Kasumi-1 (cell line): ENCODE results near the gene SLK.
A peak's percentile ranks its signal among the peaks of the same experiment; 100 is the strongest.

Experiments
- DNase-seq, 2 experiments: peaks; one replicate each; lab custom pipeline; 2025; lab: John Stamatoyannopoulos, UW

The SLK gene

GRCh38 chr10:103966671-103967447 is at the start of gene SLK:
Gene SLK (plus strand): TSS chr10:103967140. CDS start chr10:103967746, 606 bp downstream.
- DNase-seq: peak; percentile 85 to 87

DNA sequence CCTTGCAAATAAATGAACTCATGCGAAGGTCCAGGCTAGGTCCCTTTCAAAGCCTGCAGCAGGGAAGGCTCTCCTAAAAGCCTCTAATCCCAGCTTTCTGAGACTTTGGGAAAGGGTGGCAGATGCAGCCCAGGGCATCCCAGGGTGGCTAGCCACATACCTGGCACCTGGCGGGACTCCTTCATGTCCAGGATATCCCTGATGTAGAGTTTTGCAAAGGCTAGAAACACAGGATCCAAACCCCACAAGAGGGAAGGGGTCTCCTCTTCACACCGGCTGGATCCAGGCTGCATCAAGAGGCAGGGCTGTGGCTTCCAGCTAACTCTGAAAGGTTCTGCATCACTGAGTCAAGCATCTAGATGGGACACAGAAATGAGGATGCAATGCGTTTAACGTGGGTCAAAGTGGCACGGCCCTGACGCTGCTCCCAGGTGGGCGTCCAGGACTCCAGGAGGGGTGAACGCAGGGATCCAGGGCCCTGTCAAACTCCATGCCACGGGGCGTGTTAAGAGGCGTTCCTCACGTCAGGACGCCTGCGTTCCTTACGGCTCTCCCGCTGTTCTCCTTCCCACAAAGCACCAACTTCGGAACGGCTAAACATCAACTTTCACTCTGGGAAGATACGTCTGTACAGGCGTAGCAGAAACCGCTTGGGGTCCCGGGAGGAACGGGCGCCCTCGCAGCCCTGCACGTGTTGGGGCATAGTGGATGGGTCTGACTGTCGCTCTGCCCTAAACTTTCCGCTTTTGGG is 49.5 kb upstream of the SLK start:
- DNase-seq: peak; percentile 77 to 85

DNA sequence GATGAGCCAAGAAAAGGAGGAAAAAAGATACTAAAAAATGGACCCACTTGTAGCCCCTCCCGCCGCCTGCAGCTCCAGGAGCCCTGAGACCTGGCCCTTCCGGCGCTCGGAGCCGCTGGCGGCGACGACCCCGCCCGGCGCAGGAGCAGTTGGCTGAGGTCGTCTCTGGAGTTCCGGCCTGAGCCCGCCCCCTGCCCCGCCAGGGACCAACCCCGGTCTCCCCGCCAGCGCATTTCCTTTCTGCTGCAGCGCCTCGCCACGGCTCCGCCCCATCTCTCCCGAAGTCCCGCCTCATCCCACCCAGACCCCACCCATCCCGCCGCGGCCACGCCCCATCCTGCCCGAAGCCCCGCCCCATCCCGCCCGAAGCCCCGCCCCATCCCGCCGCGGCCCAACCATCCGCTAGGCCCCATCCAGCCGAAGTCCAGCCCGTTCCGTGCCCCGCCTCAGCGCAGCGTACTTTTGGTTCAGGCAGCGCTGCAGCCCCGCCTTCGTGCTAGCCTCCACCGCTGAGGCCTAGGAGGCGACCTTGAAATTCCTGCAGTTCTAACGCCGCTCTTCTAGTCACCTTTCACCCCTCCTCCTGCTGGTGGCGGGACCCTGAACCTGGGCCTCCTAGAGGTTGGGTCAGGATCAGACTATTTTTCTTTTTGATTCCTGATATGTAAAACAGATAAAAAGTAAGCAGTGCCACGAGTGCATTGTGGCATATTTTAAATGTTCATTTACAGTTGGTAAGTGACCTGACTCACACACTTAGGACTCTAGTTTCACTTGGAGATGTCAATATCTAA is 48.7 kb upstream of the SLK start, which contains the start of gene STN1:
STN1 (minus strand) TSS at position 132 of the 794 bp plus-strand sequence. CDS start 590 bp downstream, outside the sequence.
- peak; percentile 100 for DNase-seq

GRCh38 chr10:103919648-103920025 is 47.3 kb upstream of the SLK start:
- no peak for DNase-seq

DNA sequence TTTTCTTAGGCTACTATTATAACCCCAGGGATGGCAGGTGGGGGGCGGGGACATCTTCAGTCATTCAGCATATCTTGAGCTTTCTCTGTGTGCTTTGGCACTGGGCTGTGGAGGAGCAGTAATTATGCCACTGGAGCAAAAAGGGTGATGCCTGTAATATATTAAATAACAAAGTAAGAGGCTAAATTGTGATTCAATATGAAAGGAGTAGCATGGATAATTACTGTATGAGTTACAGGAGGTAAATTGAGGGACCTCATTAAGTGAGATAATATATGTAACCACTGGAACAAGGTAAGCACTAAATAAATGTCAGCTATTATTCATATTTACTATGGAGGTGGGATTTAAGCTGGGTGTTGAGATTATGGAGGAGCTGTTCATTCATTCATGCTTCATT is 45.7 kb upstream of the SLK start:
- no peak for DNase-seq

GRCh38 chr10:103921750-103922195 is 45.2 kb upstream of the SLK start:
- DNase-seq: peak; percentile 89 to 95

DNA sequence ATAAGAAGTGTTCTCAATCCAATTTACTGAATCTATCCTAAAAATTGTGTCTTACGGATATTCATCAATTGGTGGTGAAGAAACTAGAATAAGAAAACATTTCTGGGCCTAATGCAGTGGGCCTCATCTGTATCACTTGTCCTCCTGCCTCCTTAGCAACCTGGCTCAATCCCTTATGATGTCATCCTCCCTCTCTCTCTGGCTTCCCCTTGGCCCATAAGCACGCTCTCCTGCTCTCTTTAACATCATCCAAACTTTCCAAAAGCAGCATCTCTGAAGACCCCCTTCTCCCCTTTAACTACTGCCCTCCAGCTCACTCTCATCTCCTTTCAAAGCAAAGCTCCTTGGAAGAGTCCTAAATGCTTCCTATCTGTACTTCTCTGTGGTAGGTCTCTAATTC is 44.3 kb upstream of the SLK start:
- DNase-seq: no peak

GRCh38 chr10:103923502-103923901 is 43.4 kb upstream of the SLK start:
- no peak for DNase-seq

GRCh38 chr10:103925591-103925990 is 41.3 kb upstream of the SLK start:
- no peak for DNase-seq

DNA sequence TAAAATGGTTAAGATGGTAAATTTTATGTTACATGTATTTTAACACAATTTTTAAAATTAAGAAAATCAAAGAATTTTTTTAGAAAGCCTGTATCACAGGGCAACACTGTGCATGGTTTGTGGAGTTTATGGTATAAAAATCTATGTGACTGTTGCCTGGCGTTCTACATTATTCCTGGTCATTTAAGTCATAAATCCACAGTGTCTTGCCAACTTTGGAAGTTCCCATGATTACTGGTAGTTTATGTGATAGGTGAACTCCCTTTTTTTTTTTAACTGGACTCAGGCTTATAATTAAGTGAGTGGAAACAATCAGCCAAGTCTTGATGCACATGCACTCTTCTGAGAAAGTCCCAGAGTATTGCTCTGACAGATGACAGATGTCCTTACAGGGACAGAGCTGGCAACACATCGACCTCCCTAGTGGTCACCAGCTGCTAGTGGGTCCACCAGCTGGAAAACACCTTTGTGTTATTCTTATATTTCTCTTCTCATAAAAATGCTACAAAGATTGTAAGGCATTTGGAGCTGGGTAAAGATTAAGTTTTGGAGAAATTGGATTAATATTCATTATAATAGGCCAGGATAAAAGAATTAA is 40.1 kb upstream of the SLK start:
- DNase-seq: peak in 1 of 2 experiments; percentile 14

DNA sequence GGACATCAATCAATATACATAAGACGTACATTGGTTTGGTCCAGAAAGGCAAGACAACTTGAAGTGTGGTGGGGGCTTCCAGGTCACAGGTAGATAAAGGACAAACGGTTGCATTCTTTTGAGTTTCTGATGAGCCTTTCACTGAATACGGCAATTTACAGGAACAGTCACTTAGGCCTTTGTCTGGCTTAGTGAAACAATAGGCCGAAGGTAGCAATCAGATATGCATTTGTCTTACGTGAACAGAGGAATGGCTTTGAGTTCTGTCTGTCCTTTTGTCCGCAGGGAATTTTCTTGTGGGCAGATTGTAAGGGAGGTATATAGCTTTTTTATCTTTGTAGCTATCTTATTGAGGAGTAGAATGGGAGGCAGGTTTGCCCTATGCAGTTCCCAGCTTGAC is 38.2 kb upstream of the SLK start:
- no peak for DNase-seq

DNA sequence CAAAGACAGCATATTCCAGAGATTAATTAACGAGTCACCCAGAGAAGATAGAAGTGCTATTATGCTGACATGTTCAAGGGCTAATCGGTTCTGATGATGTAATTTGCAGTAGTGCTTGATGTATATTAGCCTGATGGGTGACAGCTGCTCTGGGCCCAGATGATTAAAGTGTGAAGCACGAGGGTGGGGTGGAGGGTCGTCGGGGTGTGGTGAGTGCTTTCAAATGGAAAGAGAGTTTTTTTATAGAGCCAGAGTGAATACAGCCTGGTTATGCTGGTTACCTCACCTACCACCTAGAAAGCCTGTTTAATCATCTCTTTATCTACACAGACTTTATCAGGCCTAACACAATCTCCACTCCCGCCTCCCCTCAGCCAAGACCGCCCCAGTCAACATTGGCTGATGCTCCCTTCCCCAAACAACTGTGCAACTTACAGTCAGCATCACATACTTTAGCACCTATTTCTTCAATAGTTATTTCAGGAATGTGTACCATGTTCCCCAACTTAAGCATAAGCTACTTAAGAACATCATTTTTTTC is 37.5 kb upstream of the SLK start:
- DNase-seq: no peak

DNA sequence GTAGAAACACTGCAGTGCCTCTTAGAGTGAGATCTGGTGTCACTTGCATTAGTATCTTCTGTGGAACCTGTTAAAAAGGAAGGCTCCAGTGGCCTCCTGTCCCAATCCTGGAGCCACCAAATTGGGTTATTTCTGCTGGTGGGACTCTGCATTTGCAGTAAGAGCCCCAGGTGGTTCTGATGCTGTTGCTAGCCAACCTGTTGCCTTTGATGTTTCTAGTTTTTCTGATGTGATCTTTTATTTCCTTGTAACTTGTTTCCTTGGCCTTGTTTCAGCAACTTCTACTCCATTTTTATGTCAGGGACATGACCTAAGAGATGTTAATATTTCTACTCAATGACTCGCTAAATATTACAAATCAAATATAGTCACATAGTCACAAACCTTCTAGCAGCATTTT is 36.5 kb upstream of the SLK start:
- no peak for DNase-seq

DNA sequence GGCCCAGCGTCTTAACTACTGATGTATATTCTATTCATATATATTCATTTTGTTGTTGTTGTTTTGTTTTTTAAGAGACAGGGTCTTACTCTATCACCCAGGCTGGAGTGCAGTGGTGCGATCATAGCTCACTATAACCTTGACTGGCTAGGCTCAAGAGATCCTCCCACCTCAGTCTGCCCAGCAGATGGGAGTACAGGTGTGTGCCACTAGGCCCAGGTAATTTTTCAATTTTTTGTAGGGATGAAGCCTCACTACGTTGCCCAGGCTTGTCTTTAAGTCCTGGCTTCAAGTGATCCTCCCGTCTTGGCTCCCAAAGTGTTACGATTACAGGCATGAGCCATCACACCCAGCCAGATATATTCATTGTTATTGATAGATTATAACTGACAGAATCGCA is 36.1 kb upstream of the SLK start:
- DNase-seq: no peak

- no peak for DNase-seq
These were observed 35.3 kb upstream of the SLK start for GRCh38 chr10:103931603-103932002.

- no peak for DNase-seq
These were observed 34.7 kb upstream of the SLK start for GRCh38 chr10:103932271-103932670.

- no peak for DNase-seq
These were observed 34.0 kb upstream of the SLK start for GRCh38 chr10:103932971-103933370.

- no peak for DNase-seq
These were observed 33.3 kb upstream of the SLK start for GRCh38 chr10:103933557-103934121.

DNA sequence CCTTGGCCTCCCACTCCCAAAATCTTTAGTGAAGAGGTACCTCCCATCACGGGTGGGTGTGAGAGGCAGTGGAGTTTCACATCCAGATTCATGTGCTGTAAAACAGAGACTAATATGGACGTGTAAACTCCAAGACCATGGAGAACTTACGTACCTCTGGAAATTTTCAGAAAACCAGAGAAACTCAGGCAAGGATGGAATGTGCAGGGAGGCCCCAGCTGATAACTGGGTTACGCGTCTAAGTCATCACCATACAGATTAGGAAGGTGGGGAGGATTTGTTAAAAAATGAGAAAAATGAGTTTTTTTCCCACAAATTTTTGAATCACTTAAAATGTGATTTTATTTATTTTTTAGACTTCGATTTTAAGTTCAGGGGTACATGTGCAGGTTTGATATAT is 32.6 kb upstream of the SLK start:
- no peak for DNase-seq

GRCh38 chr10:103936022-103936421 is 30.9 kb upstream of the SLK start:
- DNase-seq: no peak

- DNase-seq: no peak
These were observed 27.4 kb upstream of the SLK start for GRCh38 chr10:103939522-103939921.
